GM19455 (cell line): ENCODE measurements around the gene CLDN16.
A peak's percentile ranks its signal among the peaks of the same experiment; 100 is the strongest.

ENCODE experiments used
- ATAC-seq: cut with Tn5 transposase; IDR thresholded peaks from one replicate; pipeline ENCODE4 v1.9.1; 2021; ENCODE audit not compliant: unreplicated experiment

CLDN16 gene

DNA sequence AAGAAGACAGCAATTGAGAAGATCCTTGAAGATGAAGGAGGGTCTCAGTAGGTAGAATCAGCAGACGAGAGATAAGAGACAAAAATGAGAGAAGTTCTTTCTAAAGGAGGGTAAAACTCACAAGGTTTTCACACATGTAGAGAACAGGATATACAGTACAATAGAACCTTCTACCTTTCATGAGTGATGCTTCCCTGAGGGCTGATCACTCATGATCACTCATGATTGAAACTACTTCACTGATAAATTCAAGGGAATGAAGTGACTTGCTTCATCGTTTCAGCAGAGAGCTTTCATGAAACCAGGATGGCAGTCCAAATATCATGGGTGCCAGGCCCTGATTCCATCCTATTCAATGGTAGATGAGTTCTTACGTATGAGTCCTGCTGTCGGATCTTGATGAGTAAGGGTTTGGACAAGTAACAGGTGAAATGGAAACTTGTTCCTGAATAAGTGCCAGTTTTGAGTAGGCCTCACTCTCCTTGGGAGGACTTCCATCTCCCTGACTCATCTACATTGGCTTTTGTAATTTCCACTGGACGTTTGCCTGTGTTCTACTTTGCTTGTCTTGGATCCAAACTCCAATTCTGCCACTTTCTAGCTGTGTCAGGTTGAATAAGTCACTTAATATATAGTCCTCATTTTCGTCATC lies 9.6 kb upstream of the CLDN16 start:
- no peak for ATAC-seq

DNA sequence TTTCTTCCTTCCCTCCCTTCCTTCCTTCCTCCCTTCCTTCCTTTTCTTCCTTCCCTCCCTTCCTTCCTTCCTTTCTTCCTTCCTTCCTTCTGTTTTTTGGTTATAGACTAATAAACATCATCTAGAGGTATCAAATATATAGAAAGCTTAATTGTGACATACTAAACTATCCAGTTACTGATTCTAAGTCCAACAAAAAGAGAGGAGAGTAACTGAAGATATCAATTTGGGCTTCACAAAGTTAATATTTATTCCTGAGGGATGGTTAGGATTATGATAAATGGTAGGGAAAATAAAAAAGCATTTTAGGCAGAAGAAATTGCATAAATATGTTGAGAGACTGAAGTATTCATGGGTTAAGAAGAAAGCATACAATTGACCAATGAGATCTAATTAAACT lies 7.8 kb upstream of the CLDN16 start:
- ATAC-seq = no peak

DNA sequence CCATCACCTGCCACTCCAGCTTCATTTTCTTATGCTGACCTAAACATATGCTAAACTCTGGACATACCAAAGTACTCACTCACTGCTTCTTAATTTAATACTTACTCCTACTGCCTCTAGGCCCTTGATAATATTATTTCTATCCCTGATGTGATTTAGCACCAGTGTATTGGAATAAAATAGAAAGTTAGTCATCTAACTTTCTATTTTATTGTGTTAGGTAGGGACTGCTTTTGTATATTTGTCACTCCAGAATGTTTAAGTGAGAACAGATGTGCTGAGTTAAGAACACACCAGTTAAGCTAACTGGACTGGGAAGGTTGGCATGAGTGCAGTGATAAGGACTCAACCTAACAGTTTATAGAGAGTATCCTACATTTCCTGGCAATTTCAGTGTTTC lies 6.5 kb upstream of the CLDN16 start:
- ATAC-seq = no peak

DNA sequence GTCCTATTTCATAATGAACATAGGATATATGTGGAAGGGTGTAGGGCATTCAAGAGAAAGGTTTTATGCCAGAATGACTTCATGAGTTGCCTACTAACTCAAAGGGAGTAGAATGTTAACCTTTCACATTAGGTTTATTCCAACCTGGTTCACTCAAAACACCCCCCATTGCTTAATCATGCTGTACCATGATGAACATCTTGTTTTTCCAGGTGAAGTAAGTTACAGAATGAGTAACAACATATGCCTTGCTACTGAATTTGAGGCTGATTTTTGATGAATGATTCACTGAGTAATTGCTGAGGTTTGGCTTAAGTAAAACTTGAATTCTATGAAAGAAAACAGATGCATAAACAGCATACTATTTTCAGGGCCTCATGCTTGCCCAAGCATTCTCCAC lies 5.9 kb upstream of the CLDN16 start:
- no peak for ATAC-seq

DNA sequence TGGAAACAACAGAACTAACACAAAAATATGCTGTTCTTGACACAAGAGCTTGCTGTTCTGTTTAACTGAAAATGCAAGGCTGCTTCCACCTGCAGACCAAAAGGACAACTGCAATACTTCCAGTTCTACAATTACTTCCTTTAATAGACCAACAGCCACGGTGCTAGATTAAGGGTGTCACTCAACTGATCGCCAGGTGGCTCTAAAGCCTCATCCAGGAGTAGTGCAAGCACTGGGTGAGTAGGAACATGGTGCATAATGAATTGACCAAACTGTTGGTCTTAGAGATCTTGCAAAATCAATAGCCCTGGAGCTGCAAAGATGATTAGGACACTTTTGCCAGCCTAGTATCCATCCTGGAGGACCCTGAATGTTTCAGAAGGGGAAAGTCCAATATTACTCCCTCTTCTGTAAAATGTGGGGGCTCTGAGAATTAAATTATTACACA lies 3.6 kb upstream of the CLDN16 start:
- ATAC-seq = no peak

DNA sequence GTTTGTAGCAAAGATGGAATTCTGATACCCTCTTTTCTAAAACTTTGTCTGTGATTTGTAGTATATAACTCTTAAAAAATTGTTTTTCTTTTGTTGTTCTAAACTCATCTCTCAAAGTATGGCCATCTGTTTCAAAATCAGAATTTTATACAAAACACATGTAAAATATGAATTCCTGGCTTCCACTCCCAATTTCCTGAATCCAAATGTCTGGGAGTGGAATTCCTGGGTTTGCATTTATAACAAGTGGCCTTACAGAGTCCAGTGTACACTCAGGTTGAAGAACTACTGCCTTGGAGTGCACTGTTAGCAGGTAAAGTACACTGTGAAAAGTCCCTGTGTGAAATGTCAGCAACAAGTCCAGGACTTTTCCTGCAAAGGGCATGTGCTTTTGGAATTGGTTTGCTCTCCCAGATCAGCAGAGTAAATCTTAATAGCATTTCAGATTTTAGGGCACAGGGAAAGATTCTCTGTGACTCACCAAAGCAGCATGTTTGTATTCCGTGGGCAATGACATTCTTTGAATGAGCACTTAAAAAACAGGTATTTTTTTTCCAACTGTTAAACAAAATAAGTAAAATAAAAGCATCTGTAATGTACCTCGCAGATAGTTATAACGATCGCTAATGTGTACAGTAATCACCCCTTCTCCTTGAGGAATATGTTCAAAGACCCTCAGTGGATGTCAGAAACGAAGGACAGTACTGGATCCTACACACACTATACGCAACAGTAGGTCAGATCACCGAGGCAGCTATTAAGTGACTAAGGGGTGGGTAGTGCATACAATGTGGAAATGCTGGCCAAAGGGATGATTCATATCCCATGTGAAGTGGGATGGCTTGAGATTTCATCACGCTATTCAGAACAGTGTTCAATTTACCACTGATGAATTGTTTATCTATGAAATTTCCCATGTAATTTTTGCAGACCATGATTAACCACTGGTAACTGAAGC lies 2.0 kb upstream of the CLDN16 start:
- ATAC-seq = no peak

DNA sequence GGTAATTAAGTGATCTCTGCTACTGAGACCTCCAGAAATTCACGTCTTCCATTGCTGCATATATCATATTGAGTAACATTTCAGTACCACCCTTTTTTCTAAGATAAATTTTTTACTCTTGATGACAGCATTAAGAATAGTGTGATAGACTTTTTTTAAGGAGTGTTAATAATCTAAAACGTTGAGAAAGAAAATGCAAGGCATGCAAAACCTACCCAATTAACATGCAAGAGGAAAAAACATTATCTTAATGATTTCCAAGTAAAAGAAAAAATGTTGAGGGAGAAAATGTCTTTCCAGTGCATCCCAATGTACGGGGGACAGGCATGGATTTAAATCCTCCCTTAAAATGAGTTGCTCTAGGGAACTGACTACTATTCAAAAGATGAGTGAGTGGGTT lies 740 bp downstream of the CLDN16 start:
- ATAC-seq = no peak

DNA sequence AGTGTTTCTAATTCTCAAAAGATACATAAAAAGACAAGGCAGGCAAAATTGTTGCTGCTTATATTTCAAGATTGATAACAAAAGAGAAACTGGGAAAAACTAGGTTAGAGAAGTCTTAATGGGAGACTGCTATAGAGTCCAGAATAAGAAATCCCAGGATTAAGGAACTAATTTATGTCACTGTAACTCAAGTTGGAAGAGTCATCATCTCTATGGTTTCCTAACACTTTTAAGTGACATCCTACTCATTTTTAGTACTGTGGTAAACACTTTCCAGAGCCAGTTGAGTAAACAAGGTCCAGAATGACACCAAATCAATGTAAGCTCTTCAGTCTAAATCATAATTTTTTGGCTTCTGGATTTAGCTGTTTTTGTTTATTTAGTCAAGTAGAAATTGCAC lies 8.0 kb downstream of the CLDN16 start:
- ATAC-seq = no peak

DNA sequence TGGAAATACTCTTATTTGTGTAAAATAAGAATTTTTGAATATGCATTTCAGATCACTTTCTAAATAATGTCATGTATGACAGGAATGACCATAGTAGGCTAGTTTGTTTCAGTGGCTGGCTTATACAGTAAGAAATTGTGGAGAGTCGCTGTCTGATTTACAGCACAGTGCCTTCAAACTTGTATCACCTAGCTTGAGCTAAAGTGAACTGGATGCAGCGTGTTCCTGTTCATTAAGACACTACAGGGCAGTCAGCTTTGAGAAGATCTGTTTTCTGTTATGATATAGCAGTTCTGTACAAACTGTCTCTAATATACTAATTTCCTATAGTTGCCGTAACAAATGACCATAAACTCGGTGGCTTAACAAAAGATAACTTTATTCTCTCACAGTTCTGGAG lies 9.9 kb downstream of the CLDN16 start:
- ATAC-seq = no peak

DNA sequence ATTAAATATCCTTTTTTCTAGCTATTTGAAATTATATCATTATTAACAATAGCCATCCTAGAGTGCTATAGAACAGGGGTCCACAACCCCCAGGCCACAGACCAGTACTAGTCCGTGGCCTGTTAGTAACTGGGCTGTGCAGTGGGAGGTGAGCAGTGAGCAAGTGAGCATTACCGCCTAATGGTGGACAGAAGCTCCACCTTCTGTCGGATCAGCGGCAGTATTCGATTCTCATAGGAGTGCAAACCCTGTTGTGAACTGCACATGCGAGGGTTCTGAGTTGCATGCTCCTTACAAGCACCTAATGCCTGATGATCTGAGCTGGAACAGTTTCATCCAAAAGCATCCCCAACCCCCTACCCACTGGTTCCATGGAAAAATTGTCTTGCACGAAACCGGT lies 11.7 kb downstream of the CLDN16 start:
- ATAC-seq = no peak

DNA sequence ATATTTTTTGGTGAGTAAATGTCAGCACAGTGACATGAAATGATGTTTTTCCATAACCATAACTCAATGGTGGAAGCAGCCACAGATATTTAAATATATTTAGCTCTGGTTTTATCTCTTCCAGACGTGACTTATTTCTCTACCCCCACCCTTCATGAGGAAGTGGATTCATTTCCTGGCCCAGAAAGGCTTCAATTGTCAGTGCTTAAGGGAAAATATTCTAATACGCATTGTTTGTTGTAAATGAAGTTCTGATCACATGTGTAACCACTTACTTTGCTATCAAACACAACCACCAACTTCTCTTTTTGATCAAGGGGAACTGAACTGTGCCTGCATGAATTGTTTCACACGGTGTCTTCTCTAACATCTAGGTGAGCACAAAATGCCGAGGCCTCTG lies 14.0 kb downstream of the CLDN16 start:
- ATAC-seq = no peak

DNA sequence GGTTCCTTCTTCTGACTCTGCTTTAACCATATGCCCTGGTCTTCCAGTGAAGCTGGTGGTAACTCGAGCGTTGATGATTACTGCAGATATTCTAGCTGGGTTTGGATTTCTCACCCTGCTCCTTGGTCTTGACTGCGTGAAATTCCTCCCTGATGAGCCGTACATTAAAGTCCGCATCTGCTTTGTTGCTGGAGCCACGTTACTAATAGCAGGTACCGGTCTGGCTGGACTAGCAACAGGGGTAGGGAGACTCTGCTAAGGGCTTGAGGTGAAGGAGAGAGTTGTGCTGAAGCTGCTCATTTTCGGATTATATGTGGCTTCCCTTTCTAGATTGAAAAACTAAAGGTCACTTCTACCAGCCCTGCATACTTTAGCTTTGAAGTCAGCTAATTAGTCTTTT lies 16.8 kb downstream of the CLDN16 start:
- ATAC-seq = no peak

DNA sequence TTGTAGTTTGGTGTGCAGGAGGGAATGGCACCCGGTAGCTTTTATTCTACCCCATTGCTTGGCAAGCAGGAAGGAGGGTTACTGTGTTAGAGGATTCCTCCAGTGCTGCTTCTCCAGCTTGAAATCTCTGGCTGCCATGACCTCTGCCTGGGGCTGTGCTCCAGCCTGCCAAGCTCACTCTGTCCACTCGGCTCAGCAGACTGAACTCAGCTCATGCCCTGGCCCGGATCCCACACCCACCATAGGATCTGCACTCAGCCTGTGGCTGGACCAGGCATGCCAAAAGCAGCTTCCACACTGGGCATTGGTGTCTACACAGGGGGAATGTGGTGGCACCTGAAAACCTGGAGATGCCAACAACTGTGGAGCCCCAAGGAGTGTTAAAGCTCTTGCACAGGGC lies 26.3 kb downstream of the CLDN16 start:
- no peak for ATAC-seq

DNA sequence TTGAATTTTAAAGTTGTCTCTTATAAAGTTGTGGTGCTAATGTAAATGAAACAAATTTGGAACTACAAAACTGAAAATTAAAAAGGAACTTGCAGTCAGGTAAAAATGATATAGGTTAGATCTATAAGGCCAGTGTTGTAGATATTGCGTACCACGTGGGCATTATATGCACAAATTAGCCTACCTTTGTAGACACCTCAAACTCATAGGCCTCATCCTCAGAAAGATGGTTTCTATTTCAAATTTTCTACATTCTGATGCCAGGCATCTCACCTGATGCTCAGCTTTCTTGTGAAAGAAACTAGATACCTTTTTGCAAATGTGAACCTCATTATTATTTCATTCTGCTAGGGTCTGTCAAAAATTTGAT lies 36.1 kb downstream of the CLDN16 start:
- peak; percentile 12 for ATAC-seq

DNA sequence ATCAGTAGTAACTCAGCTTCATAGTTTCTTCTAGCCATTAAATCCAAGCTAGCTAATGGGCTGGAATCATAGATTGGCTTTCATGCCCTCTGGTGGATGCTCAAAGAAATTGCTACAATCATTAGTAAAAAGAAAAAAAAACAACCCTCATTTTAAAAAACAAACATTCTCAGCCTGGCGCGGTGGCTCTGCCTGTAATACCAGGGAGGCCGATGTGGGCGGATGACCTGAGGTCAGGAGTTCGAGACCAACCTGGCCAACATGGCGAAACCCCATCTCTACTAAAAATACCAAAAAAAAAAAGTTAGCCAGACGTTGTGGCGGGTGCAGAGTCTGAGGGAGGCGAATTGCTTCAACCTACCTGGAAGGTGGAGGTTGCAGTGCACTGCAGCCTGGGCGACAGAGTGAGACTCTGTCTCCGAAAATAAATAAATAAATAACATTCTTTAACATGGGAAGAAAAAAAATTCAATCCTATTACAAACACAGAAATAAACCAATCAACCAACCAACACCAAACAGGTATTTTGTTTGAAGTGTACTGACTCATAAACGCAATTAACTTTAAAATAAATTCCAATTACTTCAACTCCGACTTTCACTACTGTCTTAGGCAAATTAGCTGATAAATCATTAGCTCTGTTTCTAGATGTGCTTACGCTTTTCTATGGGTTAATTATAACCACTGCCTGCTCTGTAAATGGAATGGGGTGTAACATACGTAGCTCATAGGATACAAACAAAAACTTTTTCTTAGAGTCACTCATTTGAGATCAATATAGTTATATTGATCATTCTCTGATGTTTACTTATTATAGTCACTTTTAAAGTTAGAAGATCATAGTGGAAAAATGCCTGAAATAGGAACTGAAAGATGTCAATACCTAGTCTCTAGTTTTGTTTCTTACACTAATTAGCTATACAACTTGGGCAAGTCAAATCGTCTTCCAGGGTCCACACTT lies 36.8 kb downstream of the CLDN16 start:
- ATAC-seq = peak; percentile 88

DNA sequence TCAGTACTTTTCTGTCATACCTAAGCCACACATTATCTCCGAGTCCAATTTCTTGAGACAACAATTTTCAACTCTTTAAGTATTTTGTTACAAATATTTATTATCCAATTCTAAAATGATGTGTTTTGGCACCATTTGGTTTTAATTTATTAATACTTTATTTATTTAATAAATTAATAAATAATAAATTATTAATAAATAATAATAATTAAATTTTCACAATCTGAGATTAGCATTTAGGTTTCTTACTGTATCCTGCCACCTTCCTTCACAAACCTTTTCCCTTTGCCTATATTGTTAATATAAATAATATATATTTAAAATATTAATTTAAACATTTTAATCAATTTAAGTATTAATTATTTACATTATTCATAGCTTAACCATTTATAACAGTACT lies 37.9 kb downstream of the CLDN16 start:
- ATAC-seq = no peak

DNA sequence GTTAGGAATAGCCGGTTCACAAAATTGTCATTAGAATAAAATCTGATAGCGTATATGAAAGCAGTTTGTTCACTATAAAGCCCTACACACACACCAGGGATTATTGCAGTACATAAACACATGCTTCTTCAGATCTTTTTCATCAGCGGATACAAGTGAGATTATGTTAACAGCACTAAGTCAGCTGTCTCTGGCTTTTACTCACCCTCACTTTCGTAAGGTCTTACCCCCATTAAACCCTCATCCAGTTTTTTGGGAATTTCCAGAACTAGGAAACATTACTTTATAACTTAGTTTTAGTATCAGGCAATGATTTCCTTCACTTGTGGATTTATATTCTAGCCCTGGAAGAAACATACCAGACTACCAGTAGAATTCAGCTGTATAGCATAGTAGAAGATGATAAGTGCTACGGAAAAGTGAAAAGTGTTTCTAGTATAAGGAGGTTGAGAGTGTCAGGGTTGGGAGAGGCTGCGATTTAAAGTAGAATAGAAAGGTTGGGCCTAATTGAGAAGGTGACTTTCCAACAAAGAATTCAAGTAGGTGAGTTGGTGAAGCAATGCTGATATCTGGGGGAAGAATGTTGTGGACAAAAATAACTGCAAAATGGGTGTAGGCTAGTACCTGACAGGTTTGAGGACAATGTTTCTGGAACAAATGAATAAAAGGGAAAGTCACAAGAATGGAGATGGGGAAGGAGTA lies 39.0 kb downstream of the CLDN16 start:
- no peak for ATAC-seq

DNA sequence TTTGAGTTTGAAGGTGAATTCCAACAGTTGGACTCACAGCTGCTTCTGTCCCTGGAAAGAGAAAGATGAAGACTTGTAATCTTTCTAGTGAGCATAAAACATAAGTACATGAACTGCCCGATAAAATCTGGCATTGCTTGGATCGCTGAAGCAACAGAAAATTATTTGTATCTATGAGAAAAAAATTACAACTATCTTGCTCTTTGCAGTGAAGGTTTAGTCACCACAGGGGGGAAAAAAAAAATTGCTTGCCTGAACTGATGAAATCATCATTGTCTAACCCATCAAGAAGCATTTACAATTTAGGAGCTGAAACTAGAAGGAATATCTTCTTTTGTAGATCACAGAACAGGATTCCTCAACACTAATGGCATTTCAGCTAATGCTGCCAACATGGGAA lies 41.7 kb downstream of the CLDN16 start:
- no peak for ATAC-seq

DNA sequence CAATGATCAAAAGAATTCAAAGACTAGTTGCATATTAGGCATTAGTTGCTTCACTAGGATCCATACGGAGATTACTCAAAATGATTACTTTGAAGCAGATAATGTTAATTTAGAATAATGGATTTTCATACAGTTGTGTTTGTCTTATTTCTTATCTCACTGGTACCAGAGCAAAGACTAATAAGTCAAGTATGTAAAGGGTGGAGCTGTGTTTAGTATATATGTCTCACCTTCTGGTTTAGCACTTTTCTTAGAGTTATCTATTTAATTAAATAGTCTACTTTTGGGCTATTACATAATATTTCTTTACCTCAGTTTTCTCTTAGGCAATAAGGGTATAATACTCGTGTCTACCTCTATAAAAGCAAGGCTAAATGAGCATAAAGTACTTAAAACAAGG lies 42.9 kb downstream of the CLDN16 start:
- no peak for ATAC-seq

DNA sequence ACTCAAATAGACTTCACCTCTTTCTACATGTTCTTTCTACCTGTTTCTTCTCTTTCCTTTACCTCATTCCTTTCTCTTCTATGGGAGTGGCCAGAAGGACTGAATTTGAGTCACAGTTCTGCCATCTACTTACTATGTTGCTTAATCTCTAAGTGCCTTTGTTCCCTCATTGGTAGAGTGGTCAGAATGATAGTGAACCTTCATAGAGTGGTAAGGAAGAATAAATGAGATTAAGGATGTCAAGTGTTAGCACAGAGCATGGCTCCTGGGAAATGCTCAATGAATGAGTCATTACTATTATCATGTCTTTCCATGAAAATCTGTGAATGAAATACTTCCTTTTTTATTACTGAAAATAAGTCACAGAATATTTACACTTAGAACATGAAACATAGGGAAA lies 44.3 kb downstream of the CLDN16 start:
- ATAC-seq = no peak

DNA sequence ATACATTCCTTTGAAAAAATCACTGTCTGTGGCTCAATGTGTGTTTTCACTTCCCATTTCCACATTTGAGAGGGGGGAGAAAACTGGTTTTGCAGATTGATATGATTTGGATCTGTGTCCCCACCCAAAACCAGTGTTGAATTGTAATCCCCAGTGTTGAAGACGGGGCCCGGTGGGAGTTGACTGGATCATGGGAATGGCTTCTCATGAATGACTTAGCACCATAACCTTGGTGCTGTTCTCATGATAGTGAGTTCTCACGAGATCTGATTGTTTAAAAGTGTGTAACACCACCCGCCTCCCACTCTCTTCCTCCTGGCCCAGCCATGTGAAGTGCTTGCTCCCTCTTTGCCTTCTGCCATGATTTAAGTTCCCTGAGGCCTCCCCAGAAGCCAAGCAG lies 45.7 kb downstream of the CLDN16 start:
- no peak for ATAC-seq
